Measurements from ENCODE around the gene GDF11.
A peak's percentile ranks its signal among the peaks of the same experiment; 100 is the strongest.

Gene GDF11

DNA sequence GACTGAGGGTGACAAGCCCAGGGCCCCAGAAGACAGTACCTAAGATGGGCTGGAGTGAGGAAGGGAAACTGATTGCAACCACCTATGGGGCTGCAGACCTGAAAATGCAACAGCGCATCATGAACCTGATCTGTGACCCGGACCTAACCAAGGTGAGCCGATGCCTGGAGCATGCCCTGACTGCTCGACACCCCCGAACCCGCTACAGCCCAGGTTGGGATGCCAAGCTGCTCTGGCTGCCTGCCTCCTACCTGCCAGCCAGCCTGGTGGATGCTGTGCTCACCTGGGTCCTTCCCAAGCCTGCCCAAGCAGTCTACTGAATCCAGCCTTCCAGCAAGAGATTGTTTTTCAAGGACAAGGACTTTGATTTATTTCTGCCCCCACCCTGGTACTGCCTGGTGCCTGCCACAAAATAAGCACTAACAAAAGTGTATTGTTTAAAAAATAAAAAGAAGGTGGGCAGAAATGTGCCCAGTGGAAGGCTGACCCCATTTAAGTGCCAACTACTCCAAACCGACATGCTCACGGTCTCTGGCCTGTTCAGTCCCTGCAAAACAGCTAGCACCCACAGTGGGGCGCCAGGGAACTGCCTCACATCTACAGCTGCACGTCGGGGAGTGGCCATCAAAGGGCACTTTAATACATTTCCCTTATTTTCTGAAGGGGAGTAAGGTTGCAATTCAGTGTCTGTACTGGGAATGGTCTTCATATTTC, 18.5 kb upstream of the GDF11 start:
- DNase-seq, result peak; percentile 67

DNA sequence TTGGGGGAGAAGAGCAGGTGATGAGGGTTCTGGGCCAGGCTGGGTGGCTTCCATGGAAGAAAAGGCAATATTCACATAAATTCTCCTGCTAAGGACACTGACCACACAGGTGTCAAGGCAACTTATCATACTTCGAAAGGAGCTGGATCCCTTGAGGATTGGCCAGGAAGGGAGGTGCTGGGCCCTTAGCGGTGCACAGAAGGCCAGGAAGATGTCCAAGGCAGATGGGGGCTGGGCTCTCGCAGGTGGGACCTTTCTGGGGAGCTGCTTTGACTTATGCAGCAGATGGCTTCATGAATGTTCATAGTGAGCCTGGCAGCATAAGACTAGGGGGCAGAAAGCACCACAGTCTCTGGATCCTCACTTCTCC, 18.0 kb upstream of the GDF11 start:
- no peak for DNase-seq

DNA sequence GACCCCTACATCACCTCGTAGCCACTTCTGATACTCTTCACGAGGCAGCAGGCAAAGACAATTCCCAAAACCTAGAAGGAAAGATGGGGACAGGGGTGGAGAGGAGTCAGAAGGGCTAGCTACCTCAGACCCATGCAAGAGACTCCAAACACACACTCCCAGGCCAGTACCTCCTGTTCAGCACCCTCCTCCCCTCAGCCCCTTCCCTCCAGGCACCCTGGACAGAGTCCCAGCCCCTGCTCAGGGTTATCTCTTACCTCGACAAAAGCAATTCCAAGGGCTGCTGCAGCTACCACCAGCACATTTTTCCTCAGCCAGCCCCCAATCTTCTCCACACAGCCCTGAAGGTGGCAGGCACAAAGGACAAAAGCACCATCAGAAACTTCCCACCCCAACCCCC, 17.4 kb upstream of the GDF11 start:
- DNase-seq, result no peak

DNA sequence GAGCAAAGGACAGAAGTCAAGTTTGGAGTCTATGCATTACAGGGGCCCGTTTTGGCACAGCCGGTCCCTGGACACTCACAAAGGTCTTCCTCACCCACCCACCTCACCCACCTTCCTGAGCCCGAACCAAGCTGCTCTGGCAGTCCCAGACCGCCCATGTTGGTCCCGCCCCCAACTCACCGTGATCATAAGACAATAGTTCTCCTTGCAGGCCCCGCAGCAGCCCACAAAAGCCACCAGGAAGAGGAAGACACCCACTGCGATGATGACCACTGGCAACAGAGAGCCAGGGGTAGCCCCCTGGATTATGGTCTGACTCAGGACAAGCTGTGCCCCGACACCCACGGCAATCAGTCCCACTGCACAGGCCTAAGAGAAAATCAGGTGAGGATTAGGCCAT, 16.0 kb upstream of the GDF11 start:
- no peak for DNase-seq

DNA sequence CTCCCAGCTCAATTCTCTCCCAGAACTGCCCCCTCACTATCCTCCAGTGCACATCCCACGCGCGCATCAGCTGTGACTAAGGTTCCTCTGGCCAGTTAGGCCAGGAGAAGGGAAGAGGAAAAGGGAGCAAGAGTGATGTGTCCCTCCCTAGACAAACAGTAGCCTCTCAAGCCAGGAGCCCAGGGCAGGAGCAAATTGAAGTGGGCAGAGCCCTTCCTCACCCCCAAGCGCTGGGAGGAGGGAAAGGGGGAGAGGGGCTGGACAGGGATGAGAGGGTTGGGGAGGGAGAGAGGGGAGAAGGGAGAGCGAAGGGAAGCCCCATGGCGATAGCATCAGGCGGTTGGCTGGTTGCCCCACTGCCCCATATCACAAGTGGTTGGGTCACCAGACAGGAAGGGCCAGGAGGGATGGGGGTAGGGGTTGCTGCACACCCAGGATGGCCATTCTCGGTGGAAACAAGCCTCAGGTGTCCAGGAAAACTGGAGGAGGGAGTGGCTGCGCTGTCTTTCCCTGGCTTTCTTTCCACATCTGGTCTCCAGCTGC, 15.2 kb upstream of the GDF11 start:
- no peak for DNase-seq

DNA sequence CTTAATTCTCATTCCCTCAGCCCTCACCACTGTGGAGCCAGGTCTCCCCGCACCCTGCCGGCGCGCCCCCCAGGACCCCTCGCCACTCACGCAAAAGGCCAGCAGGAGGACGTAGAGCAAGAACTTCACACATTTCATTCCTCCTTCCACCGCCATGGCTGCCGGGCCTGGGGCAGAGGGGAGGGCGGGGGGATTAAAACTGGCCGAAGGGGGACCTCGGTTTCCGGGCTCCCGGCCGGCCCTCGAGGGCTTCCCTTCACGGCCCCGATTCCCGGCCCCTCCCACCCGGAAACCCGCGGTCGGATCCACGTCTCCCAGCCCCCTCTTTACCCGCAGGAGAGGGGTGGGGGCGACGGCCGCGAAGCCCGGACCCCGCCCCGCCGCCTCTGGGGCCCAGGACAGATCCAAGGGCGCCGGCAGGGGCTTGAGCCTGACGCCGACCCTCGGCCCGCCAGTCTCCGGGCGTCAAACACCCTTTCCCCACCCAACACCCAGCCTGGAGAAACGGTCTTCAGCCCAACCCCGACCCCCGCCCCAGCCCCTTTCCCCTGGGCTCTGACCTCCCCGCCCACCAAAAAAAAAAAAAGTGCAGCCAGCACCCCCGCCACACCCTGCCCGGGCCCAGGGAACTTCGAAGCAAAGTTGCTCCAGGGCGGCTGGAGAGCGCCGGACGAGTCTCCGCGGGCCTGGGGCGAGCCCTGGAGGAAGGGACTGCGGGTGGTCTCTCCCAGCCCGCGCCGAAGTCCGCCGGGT, 14.6 kb upstream of the GDF11 start:
- DNase-seq, result peak; percentile 73

DNA sequence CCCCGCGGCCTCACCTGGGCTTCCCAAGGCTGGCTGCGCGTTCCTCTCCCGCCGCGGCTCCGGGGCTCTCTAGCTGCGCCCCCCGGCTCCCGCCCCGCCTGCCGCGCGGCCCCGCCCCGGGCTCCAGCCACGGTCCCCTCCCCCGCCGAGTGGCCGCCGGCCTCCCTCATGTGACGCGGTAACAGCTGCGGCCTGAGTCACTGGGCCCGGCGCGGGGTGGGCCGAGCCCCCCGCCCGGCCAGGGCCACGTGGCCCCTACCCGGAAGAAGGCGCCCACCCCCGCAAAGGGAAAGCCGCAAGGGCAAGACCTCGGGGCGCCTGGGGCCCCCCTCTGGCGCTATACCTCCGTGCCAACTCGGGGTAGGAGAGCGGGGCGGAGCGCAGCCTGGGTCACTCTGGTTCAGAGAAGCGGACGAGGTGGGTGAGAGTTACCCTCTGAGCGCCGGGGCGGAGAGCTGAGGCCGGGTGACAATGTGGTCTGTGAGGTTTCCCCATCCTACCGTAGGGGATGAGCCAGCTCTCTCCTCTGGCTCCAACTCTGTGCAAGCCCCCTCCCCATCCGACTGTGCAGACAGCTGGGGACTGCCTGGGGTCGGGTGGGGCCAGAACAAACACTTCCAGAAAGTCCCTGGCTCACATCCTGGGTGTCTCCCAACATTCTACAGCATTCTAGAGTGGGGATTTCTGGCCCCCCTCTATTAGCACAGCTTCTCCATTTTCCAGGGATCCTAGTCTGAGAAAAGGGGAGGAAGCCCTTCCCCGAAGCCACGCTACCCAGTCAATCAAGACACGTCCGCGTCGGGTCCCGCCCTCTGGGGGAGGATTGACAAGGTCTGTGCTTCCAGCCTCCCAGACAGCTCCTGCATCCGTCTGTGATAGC, 13.7 kb upstream of the GDF11 start, which contains the start of gene CD63:
Gene CD63 (minus strand): TSS at position 71 of the 880 bp plus-strand sequence. CDS start 668 bp downstream, outside the sequence.
- DNase-seq, result peak; percentile 96

DNA sequence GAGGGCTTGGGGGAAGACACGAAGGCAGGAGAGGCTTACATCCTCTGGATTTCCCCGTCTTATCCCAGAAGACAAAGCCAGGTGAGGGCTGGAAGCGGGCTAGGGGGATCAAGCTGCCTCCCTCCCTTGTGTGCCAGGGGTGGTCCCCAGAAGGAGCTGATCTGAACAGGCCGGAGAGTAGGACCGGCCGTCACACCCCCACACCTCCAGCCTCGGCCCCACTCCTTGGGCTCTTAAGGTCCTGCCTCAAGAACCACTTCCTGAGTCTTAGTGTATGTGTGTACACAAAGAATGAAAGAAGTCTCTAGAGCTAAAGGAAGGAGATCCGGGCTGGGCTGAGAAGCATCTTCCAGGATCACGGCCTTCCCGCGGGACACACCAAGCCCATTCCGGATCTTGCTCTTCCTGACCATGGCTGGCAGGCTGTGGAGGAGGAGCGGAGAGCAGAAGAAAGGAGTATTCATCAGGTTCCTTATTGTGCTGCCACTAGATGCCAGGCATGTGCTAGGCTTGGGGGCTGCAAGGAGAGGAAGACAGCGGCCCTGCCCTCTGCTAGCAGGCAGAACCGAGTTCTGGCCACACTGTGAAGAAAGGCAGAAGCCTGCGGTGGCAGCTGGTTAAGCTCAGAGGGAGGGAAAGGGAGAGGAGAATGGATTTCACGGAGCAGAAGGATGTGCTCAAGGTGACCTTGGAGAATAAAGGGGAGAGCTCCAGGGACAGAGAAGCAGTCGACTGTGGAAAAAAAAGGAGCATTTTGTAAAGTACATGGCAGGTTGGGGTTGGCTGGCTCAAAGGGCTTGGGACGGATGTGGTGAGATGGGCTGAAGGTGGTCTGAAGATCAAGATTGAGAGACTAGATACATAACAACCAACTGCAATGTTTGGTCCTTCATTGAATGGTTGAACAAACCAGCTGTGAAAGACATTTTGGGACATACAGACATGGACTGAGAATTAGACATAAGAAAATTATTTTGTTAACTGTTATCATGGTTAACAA, 12.8 kb upstream of the GDF11 start:
- DNase-seq, result peak; percentile 65

DNA sequence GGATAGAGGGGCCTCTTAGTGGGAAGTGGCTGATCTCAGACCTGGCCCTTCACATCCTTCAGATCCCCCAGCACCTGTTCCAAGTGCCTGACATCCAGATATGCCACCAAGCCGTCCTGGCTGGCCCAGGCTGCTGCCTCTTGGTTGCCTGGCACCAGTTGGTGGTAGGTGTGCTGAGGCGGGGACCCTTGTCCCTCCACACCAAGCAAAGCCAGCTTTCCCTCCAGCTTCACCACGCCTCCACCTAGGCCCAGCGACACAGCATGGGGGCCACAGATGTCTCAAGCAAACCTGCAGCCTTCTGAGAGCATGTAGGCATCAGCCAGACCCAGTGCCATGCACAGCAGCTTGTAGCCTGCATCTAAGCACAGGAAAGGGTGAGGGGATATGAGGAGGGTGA, 10.6 kb upstream of the GDF11 start:
- no peak for DNase-seq

DNA sequence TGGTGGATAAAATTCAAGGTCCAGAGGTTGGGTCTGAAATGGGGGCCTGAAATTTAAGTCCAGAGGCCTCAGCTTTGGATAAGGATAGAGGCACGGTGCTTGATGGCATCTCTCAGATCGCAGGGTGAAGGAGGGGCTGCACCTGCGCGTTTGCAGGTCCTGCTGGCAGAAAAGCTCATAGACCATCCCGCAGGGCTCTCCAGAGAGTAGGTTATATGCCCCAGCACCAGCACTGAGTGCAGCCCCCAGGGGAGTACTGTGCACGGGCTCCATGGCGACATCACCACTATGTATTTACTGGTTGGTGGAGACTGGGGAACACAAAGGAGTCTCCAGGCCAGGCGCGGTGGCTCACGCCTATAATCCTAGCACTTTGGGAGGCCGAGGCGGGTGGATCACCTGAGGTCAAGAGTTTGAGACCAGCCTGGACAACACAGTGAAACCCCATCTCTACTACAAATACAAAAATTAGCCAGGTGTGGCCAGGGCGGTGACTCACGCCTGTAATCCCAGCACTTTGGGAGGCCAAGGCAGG, 9.8 kb upstream of the GDF11 start:
- DNase-seq, result no peak

DNA sequence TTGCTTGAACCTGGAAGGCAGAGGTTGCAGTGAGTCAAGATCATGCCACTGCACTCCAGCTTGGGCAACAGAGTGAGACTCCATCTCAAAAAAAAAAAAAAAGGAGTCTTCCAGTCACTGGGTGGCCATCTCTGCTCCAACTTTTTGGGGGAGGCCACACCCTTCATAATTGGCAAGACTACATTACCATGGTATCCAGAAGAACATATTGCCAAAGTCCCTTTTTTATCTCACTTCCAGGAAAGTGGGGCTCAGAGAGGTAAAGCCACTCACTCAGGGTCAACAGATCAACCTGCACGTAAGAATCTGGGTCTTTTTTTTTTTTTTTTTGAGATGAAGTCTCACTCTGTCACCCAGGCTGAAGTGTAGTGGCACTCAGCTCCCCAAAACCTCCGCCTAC, 9.1 kb upstream of the GDF11 start:
- DNase-seq, result no peak

DNA sequence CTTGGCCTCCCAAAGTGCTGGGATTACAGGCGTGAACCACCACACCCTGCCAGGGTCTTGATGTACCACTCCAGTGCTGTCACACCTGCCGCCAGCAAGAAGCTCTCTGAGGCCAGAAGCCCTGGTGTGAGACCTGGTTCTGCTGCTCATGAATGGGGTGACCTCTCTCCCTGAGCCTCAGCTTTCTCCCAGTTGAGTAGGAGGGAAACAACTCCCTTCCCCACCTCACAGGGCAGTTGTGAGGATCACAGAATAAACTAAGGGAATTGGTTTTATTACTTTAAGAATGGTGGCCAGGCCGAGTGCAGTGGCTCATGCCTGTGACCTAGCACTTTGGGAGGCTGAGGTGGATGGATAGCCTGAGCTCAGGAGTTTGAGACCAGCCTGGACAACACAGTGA, 8.3 kb upstream of the GDF11 start:
- DNase-seq, result no peak

DNA sequence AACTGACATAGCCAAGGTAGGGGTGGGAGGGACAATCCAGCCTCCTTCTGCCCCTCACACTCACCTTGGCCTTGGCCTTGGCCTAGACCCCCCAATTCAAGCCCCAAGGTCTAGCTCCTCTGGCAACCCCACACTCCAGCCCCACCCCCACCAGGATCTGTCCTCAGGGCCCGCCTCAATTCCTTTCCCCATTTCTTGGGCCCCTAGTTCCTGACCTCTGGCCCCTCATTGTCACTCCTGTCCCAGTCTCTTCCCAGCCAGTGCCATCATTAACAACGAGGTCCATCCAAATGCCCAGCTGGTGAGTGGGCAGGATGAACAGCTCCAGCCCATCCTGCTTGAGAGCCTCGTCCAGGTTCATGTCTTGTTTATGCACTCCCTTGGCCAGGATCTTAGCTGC, 6.8 kb upstream of the GDF11 start:
- no peak for DNase-seq

DNA sequence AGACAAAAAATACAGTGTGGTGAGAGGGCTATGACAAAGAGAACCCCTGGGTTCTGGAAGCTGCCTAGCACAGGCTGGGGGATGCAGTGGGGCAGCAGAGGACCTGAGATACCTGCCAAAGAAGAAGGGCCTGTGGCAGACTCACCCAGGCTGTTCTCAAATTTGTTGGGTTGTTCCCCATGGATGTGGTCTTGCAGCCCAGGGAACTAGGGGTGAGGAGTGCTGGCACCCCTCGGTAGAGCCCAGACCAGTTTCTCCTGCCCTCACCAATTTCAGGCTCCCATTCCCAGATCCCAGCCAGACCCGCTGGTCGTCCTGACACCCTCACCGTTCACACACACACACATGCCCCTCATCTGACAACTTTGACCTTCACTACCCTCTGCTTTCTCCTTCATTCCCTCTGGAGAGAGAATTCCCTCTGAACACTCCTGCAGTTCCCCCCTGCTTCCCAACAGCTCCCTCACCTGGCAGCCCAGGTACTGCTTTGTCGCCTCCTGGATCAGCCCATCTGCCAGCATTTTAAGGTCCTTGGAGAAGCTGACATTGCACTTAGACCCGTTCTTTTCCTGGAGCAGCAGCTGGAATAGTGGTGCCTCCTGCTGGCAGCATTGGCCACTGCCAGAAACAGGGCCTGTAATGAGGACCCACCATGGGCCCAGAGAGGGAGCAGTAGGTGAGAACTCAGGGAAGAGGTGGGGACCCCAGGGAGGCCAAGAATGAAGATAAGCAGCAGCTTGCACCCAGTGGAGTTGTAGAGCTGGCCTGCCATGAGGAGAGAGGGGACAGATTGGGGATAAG, 5.9 kb upstream of the GDF11 start:
- peak; percentile 68 for DNase-seq

DNA sequence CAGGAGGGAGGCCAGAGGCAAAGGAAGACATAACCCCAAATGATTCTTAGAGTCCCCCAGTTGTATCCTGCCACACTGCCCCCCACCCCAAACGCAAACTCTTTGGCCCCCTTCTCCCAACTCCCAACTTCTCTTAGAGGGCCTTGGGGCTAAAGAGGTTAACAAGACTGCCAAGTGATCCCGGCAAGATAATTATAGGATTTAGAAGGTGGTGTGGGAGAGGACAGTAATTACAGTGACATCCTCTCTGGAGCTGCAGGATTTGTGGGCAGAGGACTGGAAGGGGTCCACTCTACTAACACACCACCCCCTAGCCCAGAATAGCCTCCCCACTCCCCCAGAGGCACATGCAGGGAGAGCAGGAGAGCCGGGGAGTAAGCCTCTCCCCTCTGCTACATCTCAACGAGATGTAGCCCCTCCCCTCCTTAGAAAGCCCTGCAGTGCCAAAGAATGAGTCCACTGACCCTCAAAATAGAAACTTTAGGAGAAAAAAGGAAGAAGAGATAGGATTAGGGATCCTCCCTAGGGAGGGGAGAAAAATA, 5.3 kb upstream of the GDF11 start:
- no peak for DNase-seq

DNA sequence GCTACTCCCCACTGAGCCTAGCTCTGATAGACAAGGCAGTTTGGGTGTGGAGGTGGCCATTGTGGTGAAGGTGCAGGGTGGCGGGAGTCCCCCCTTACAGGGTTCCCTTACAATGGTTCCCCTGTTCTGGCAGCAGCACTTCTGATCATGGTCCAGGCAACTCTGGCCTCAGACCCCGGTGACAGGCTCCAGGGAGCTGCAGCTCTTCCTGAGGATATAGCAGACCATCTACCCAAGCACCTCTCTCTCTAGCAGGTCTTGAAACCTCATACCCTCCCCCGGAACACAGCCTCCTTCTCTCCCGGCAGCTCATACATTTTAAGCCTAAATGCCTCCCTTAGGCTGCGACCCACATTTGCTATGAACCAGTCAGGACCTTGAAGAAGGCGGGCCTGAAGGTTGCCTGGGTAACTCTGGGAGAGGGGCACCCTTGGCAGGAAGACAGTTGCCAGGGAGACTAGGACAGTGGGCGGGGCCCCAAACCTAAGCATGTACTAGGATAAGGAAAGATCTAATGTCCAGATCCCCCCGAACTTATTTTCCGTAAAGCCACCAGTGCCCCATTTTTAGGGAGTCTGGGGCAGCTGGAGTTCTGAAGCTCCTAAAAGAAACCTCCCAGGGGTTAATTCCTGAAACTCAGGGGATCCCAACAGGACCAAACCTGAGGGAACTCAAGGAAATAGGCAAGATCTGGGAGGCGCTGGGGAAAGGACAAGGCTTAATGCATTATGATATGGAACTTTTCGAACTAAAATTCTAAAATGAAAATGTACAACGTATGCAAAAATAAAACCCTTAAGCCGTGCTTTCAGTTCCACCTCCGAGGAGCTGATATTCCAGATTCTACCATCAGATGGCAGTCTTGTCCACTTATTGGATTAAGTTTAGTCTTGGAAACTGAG, 4.5 kb upstream of the GDF11 start:
- DNase-seq, result peak; percentile 90

DNA sequence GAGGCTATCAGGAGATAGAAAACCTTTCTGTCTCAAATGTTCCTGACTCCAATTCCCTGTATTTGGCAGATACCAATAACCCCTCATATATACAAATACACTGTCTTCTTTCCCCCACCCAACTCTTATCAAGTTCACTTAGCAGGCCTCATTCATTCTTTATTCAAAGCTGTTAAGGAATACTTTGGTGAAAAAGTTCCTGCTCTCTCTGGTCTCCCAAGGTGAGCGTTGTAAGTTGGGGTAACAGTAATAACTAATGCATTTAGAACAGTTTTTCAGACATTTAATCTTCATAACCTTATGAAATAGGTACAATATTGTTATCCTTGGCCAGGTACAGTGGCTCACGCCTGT, 3.9 kb upstream of the GDF11 start:
- DNase-seq, result no peak

DNA sequence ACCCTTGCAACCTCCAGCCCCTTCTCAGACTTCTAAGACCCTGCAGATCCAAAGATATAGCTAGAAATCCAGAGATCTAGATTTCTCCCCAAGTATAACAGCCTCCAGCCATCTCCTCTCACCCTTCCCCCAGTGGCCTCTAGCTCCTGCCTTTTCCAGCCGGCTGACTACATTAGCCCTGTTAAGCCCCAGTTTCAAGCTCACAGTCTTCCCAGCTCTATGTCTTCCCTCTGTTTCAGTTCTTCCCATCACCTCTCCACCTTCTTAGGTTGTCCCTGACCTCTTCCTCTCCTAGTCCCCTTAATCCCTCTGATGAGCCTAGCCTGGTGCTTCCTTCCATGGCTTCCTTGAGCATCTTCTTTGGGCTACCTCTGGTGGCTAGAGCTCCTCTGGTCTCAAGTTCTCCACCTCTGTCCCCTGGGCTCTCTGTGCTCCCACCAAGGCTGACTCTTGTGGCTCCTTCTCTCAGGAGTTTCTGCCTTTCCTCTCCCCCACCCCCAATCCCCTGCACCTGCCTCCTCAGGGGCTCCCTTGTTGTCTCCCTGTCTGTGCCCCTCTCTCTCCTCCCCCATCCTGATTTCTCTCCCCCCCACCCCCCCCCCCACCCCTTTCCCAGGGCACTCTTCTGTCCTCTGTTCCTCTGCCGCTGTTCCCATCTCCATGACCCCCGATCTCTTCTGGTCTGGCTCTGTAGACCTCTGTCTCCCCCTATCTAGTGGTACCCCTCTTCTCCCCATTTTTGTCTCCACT, 816 bp upstream of the GDF11 start:
- no peak for DNase-seq

Data from fibroblast of skin of right biceps (primary cell).